GM18498 (cell line): ENCODE results near the gene SH3RF3.
"Not testable (repeated sequence)": the region's sequence is repeated elsewhere in the genome, so short reads cannot be mapped to it uniquely, and the experiment has no call there.

Experiments
- ATAC-seq: cut with Tn5 transposase; IDR thresholded peaks from one replicate; pipeline ENCODE4 v1.9.1; 2021; ENCODE audit warnings: mild to moderate bottlenecking, moderate library complexity; ENCODE audit not compliant: unreplicated experiment

SH3RF3 gene

GRCh38 chr2:109214651-109215371 lies 85.8 kb downstream of the SH3RF3 start:
- no peak for ATAC-seq

- no peak for ATAC-seq
Measured at GRCh38 chr2:109215866-109216265, 86.9 kb downstream of the SH3RF3 start.

GRCh38 chr2:109216332-109216731 lies 87.3 kb downstream of the SH3RF3 start:
- no peak for ATAC-seq

GRCh38 chr2:109217362-109218086 lies 88.5 kb downstream of the SH3RF3 start:
- no peak for ATAC-seq

GRCh38 chr2:109218087-109218791 lies 89.2 kb downstream of the SH3RF3 start:
- ATAC-seq, result no peak

- no peak for ATAC-seq
Measured at GRCh38 chr2:109218792-109219126, 89.8 kb downstream of the SH3RF3 start.

- ATAC-seq, result no peak
Measured at GRCh38 chr2:109220860-109221259, 91.9 kb downstream of the SH3RF3 start.

GRCh38 chr2:109221316-109221715 lies 92.3 kb downstream of the SH3RF3 start:
- ATAC-seq, result not testable (repeated sequence)

- ATAC-seq, result no peak
Measured at GRCh38 chr2:109222422-109222821, 93.4 kb downstream of the SH3RF3 start.

GRCh38 chr2:109222825-109223471 lies 93.9 kb downstream of the SH3RF3 start:
- ATAC-seq, result no peak

- ATAC-seq, result no peak
Measured at GRCh38 chr2:109223490-109223889, 94.5 kb downstream of the SH3RF3 start.

- not testable (repeated sequence) for ATAC-seq
Measured at GRCh38 chr2:109224341-109224740, 95.3 kb downstream of the SH3RF3 start.

- no peak for ATAC-seq
Measured at GRCh38 chr2:109225170-109225782, 96.3 kb downstream of the SH3RF3 start.

GRCh38 chr2:109226128-109226527 lies 97.1 kb downstream of the SH3RF3 start:
- ATAC-seq, result no peak

GRCh38 chr2:109226622-109227021 lies 97.6 kb downstream of the SH3RF3 start:
- ATAC-seq, result no peak

- ATAC-seq, result no peak
Measured at GRCh38 chr2:109229094-109229675, 100.2 kb downstream of the SH3RF3 start.

- no peak for ATAC-seq
Measured at GRCh38 chr2:109230941-109231420, 102.0 kb downstream of the SH3RF3 start.

GRCh38 chr2:109231428-109231827 lies 102.4 kb downstream of the SH3RF3 start:
- no peak for ATAC-seq

- no peak for ATAC-seq
Measured at GRCh38 chr2:109231996-109232705, 103.1 kb downstream of the SH3RF3 start.

- ATAC-seq, result no peak
Measured at GRCh38 chr2:109232909-109233308, 103.9 kb downstream of the SH3RF3 start.
